VCaP (cell line): Measurements from ENCODE around the gene FHL5.

Experiments
- H3K27ac ChIP-seq: fragments of 450-650 bp; 2 replicates; pipeline ENCODE4 v1.5.1; 2017
- TF ChIP-seq, protein P1 (sequence below): fragments of 450-650 bp; conservative IDR thresholded peaks from 2 replicates; pipeline ENCODE4 v1.5.1; 2017; ENCODE audit warnings: mild to moderate bottlenecking, moderate library complexity

Gene FHL5

DNA sequence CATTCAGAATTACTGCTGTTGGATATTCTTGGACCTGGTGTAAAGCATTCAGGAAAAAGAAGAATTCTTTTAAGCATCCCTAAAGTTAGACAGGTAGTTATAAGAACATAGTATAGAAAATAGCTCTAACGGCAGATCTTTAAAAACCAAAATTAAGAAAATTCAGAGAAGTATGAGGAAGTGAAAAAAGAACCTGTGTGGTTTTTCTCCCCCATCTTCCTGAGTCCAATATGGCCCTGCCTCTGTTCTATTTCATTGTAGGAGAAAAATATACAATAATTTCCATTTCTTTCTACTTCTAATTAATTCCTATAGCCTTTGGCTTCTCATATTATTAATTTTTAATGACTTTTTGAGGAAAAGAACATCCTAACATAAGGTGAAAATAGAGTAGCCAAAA, 47.1 kb downstream of the FHL5 start:
- no peak overlapping the region for H3K27ac ChIP-seq
- TF ChIP-seq, protein P1, sequence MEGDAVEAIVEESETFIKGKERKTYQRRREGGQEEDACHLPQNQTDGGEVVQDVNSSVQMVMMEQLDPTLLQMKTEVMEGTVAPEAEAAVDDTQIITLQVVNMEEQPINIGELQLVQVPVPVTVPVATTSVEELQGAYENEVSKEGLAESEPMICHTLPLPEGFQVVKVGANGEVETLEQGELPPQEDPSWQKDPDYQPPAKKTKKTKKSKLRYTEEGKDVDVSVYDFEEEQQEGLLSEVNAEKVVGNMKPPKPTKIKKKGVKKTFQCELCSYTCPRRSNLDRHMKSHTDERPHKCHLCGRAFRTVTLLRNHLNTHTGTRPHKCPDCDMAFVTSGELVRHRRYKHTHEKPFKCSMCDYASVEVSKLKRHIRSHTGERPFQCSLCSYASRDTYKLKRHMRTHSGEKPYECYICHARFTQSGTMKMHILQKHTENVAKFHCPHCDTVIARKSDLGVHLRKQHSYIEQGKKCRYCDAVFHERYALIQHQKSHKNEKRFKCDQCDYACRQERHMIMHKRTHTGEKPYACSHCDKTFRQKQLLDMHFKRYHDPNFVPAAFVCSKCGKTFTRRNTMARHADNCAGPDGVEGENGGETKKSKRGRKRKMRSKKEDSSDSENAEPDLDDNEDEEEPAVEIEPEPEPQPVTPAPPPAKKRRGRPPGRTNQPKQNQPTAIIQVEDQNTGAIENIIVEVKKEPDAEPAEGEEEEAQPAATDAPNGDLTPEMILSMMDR: no peak

DNA sequence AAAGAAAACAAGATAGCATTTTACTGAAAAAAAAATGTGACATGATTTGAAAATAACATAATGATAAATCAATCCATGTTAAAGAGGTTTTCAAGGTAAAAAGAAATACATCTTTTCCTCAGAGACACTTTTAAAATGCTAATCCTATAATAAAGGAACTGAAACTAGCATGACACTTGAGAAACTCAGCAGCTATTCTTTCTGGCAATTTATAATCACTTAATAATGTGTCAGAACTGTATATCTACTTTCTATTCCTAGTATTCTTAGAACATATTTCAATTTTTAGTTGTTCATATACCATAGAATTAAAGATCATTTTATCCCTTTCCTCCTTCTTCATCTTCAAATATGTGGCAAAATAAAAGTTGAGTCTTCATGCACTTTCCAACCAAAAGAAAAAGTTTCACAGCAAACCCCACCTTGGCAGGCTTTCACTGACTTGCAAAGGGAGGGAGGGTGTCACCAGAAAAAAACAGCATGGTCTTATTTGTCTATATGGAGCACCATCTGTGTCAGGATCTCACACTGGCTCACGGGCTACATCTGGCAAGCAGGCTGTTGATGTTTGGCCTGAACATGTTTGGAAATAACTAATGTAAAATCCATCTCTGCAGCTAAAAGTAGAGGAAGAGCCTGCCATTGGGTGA, 48.5 kb downstream of the FHL5 start:
- TF ChIP-seq, protein P1: no peak
- no peak overlapping the region for H3K27ac ChIP-seq

DNA sequence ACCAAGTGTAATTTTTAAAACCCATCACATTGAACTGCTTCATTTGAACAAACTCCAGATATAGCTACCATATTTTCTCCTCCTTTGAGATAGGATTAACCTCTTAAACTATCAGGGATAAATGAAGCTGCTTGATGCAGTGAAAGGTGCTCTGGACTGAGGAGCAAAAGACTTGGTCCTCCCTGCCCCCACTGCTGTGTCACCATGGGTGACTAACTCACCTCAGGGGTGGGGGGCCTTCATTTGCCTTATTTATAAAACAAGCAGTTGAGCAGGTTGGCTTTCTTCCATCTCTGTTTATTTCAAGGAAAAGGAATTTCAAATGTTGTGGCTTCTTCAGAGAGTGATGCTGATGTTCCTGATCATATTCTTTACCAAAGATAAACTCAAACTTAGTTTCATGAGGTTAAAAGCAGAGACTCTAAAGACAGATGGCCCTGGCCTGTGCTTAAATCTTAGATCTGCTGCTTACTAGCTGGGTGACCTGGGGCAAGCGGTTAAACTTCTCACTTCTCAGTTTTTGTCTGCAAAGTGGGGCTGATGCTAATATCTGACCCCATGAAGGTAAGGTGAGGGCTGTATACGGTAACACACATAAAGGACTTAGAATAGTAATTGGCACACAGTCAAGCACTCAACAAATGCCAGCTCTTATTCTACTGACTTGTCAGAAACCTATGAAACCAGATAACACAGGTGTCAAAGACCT, 50.5 kb downstream of the FHL5 start:
- TF ChIP-seq, protein P1: no peak
- no peak overlapping the region for H3K27ac ChIP-seq

DNA sequence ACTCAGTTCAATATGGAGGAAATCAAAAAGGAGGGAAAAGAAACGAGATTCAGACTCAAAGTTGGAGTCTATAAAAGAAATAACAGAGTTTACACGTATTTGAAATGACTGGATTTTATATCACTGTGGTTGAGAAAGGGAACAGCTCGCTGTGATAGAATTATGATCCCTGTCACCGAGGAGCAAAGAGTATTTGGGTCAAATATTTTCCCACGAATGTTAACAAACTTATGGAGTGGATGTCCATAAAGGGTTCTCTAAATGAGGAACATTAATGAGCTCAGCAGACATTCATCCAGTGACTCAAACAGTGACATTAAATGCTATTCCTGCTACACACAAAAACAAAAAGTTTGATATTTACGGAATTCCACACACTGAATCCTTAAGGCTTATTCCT, 57.9 kb downstream of the FHL5 start:
- no peak overlapping the region for H3K27ac ChIP-seq
- TF ChIP-seq, protein P1: no peak

DNA sequence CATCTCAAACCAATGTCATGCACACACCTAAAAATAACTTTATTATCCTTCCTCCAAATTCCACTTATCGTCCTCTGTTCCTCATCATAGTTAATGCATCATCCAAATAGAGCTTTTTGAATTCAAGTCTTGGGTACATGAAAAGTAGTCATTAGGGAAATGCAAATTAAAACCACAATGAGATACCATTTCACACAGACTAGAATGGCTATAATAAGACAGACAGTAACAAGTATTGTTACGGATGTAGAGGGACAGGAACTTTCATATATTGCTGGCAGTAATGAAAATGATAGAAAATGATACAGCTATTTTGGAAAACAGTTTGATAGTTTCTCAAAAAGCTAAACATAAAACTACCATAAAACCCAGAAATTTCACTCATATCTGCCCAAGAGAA, 59.1 kb downstream of the FHL5 start:
- TF ChIP-seq, protein P1: no peak
- H3K27ac ChIP-seq: no peak overlapping the region

DNA sequence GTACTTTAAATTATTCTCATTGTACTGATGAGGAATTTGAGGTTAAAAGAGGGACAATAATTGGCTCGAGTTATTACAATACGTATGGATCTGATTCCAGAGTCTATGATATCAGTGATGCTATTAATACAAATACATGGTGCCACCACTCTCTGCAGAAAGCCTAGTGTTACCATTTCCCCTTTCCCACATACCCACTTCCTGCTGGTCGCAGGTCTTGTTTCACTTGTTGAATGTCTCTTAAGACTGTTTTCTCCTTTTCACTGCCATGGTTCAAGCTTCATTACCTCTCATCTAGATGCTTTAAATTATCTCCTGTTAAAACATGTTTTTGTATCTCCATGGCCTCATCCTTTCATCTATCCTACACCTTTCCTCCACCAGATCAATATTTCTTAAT, 62.0 kb downstream of the FHL5 start:
- H3K27ac ChIP-seq: no peak overlapping the region
- TF ChIP-seq, protein P1: no peak

DNA sequence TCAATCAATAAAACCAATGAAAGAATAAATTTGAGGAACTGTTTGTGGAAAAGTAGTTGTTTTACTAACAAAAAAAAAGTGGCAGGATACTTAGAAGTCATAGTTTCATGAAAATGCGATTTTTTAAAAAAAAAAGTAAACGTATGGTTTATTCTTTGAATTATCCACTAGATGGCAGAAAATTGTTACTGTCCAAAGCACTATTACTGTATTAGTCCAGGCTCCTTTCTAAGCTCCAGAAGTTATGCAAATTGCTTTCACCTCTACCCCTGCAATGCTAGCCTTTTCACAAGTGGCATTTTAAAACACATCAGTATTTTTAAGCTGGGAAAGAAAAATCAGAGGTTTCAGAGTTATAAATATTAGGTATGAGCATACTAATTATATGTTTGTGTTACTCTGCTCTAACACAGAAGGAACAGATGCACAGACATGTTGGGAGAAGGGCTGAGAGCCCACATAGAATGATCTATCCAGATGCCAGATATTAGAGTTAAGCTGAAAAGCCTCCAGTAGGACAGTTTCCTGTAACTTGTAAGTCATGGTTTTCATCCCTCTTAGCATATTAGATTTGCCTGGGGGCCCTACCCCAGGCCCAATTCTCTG, 63.9 kb downstream of the FHL5 start:
- H3K27ac ChIP-seq: no peak overlapping the region
- TF ChIP-seq, protein P1: peak; percentile 71
